Measurements from ENCODE around the gene PCDHA4.

PCDHA4 gene

DNA sequence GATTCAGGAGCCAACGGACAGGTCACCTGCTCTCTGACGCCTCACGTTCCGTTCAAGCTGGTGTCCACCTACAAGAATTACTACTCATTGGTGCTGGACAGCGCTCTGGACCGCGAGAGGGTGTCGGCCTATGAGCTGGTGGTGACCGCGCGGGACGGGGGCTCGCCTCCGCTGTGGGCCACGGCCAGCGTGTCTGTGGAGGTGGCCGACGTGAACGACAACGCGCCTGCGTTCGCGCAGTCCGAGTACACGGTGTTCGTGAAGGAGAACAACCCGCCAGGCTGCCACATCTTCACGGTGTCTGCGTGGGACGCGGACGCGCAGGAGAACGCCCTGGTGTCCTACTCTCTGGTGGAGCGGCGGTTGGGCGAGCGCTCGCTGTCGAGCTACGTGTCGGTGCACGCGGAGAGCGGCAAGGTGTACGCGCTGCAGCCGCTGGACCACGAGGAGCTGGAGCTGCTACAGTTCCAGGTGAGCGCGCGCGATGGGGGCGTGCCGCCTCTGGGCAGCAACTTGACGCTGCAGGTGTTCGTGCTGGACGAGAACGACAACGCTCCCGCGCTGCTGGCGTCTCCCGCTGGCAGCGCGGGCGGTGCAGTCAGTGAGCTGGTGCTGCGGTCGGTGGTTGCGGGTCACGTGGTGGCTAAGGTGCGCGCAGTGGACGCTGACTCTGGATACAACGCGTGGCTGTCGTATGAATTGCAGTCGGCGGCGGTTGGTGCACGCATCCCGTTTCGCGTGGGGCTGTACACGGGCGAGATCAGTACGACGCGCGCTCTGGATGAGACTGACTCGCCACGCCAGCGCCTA lies 50.5 kb downstream of the PCDHA4 start:
- no peak for DNase-seq

DNA sequence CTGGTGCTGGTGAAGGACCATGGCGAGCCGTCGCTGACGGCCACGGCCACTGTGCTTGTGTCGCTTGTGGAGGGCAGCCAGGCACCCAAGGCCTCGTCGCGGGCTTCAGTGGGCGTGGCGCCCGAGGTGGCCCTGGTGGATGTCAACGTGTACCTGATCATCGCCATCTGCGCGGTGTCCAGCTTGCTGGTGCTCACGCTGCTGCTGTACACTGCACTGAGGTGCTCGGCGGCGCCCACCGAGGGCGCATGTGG lies 51.0 kb downstream of the PCDHA4 start:
- DNase-seq = no peak

DNA sequence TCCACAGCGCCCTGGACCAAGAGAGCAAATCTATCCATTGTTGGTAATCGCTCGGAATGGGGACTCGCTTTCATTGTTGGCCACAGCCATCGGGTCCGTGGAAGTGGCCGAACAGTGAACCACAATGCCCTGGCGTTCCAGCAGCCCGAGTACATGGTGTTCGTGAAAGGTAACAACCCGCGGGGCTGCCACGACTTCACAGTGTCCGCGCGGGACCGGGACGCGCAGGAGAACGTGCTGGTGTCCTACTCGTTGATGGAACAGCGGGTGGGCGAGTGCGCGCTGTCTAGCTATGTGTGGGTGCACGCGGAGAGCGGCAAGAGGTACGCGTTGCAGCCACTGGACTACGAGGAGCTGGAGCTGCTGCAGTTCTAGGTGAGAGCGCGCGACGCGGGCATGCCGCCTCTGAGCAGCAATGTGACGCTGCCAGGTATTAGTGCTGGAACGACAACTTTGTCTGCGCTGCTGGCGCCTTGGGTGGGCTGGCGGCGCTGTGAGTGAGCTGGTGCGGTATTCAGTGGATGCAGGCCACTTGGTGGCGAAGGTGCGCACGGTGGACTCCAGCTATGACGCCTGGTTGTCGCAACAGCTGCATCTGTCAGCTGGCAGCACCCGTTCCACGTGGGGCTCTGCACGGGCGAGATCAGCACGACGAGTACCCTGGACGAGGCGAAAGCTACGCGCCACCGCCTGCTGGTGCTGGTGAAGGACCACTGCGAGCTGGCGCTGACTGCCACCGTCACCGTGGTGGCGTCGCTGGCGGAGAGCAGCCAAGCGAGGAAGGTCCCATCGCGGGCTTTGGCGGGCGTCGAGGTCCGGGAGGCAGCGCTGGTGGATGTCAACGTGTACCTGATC lies 55.8 kb downstream of the PCDHA4 start:
- no peak for DNase-seq
